Measurements from ENCODE around the gene ITPR2.
"Not testable (repeated sequence)": the region's sequence is repeated elsewhere in the genome, so short reads cannot be mapped to it uniquely, and the experiment has no call there.

ITPR2 gene

DNA sequence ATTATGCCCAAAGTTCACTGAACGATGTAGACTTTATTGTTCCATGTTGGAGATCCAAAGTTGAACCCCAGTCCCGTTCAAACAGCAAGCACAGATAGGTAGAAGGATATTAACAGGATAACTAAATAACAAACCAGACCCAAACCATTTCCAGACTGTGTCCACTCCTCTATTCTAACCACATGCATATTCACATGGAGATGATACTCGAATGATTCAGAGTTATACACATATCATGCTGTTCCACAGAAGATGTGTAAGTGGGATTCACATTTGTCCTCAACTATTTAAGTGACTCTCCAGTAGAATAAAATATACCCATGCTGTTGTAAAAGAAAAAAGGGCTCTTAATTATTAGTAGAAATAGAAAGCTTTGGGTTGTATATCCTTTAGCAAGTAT is 185.9 kb downstream of the ITPR2 start:
- TF ChIP-seq CTCF (conservative IDR thresholded peaks at IDR 0.05; ENCODE audit: low read depth, low read length) = no peak
- no peak for DNase-seq (ENCODE audit: low read depth)
- no peak overlapping the region for H3K4me3 ChIP-seq (ENCODE audit: low read length)

DNA sequence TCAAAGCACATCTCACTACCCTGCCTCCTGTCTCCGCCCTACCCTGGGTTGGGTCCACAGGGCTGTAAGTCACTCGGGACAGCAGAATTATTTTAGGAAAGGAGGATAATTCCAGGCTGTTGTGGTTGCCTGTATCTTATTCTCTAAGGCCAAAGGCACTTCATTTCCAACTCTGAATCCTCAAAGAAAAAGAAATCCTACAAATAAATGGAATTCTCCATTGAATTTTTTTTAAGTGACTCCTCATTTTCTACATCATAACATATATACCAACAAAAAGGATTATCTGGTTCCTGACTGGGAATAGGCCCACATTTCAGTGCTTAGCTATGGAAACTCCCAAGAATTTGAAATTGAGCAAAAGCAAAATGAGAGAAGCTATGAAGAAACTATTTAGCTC is 186.4 kb downstream of the ITPR2 start:
- no peak for TF ChIP-seq CTCF (conservative IDR thresholded peaks at IDR 0.05; ENCODE audit: low read depth, low read length)
- H3K4me3 ChIP-seq (ENCODE audit: low read length) = no peak overlapping the region
- no peak for DNase-seq (ENCODE audit: low read depth)

DNA sequence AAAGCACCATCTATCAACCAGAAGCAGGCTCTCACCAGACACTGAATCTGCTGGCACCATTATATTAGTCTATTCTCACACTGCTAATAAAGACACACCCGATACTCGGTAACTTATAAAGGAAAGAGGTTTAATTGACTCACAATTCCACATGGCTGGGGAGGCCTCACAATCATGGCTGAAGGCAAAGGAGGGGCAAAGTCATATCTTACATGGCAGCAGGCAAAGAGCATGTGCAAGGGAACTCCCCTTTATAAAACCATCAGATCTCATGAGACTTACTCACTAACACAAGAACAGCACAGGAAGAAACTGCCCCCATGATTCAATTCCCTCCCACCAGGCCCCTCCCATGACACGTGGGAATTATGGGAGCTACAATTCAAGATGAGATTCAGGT is 188.6 kb downstream of the ITPR2 start:
- not testable (repeated sequence) for DNase-seq (ENCODE audit: low read depth)

DNA sequence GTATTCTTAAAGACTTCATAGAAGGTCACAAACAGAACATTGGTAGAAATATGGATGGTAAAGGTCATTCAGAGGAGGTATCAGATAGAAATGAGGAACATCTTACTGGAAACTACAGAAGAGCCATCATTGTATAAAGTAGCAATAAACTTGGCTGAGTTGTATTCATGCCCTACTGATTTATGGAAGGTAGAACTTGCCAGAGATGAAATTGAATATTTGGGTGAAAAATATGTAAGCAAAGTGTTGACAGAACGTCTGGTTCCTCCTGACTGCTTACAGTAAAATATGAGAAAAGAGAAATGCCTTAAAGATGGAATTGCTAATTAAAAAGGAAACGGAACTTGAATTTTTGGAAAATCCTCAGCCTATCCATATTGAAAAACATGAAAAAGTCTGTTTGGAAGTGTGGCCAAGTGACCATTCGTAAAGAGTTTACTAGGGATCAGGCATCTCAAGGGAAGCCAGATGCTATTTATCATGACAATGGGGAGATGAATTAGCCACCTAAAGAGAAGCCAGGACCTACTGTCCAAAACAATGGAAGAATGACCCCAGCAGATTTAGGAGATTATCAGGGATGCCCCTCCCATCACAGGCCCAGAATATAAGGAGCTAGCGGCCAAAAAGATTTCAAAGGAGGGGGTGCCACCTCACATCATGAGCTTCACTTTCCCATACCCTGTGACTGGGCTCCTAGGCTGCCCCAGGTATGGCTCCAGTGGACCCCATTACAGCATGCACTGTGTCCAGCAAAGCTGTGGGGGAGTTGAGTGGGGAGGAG is 189.3 kb downstream of the ITPR2 start:
- TF ChIP-seq CTCF (conservative IDR thresholded peaks at IDR 0.05; ENCODE audit: low read depth, low read length) = no peak
- DNase-seq (ENCODE audit: low read depth) = no peak
- no peak overlapping the region for H3K4me3 ChIP-seq (ENCODE audit: low read length)

More for the DNA sequence above, 188.6 kb downstream of the ITPR2 start:
- H3K4me3 ChIP-seq (ENCODE audit: low read length) = not testable (repeated sequence)

GRCh38 chr12:26642361-26642760 is 190.6 kb downstream of the ITPR2 start:
- TF ChIP-seq CTCF (conservative IDR thresholded peaks at IDR 0.05; ENCODE audit: low read depth, low read length) = no peak
- no peak for DNase-seq (ENCODE audit: low read depth)
- no peak overlapping the region for H3K4me3 ChIP-seq (ENCODE audit: low read length)

GRCh38 chr12:26636710-26637328 is 196.2 kb downstream of the ITPR2 start:
- no peak overlapping the region for H3K4me3 ChIP-seq (ENCODE audit: low read length)
- DNase-seq (ENCODE audit: low read depth) = peak; percentile 53
- no peak for TF ChIP-seq CTCF (conservative IDR thresholded peaks at IDR 0.05; ENCODE audit: low read depth, low read length)

DNA sequence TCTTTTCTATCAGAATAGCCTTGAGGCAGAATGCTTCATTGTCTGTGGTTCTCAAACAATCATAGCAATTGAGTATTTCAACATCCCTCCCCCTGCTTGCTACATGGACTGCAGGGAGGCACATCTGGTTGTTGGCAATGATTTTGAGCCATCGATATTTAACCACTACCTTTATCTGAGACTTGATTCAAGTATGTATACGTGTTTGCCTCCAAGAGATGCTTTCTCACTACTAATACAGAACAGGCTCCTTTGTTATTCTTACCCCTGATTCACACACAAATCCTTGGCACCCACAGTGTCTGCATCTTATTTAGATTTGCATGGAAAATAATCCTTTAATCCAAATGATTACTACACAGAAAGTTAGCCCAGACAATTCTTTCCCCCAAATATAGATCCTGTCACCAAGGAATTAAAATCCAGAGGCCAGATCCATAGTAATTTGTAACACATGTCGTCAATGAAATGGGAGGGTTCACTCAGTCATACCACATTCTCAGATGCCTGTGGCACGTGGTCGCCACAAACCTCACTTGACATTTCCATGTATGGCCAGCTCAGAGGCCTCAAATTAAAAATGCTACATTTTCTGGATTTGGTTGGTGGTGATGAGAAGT is 199.3 kb downstream of the ITPR2 start:
- TF ChIP-seq CTCF (conservative IDR thresholded peaks at IDR 0.05; ENCODE audit: low read depth, low read length) = no peak
- H3K4me3 ChIP-seq (ENCODE audit: low read length) = no peak overlapping the region
- DNase-seq (ENCODE audit: low read depth) = peak; percentile 85

Data from retinal pigment epithelial cell (primary cell).